Measurements from ENCODE around the gene CSTF1.

DNA sequence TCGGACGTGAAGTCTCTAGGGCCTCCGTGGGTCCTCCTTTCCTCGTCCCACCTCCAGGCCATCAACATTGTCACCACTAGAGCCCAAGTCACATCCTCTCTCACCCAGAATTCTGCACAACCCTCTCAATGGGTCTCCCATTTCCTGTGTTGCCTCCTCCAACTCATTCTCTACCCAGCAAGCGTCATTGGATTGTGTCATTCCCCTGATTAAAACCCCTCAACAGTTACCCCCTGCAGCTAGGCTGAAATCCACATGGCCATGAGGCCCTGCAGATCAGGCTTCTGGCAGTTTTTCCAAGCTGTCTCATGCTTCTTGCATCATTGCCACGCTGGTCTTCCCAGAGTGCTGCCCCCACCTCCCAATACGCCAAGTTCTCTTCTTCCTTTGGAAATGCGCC is 46.5 kb upstream of the CSTF1 start:
- TF ChIP-seq POLR2A (IDR thresholded peaks at IDR 0.05; ENCODE audit: control extremely low read depth in 1 of 2, low read depth in 2 of 2, low read length in 2 of 2) = no peak
- TF ChIP-seq CHD2 (IDR thresholded peaks at IDR 0.05; ENCODE audit: low read length) = no peak
- TF ChIP-seq SP4 (IDR thresholded peaks at IDR 0.05; ENCODE audit: low read length) = no peak
- TF ChIP-seq SIN3A (conservative IDR thresholded peaks at IDR 0.05 in 1 of 2, IDR thresholded peaks at IDR 0.05 in 1 of 2; ENCODE audit: low read depth in 1 of 2, low read length in 2 of 2) = no peak
- no peak for TF ChIP-seq EGR1 (IDR thresholded peaks at IDR 0.05; ENCODE audit: borderline replicate concordance, low read depth, low read length)
- TF ChIP-seq, protein P1, sequence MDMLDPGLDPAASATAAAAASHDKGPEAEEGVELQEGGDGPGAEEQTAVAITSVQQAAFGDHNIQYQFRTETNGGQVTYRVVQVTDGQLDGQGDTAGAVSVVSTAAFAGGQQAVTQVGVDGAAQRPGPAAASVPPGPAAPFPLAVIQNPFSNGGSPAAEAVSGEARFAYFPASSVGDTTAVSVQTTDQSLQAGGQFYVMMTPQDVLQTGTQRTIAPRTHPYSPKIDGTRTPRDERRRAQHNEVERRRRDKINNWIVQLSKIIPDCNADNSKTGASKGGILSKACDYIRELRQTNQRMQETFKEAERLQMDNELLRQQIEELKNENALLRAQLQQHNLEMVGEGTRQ (IDR thresholded peaks at IDR 0.05; ENCODE audit: low read length) = no peak
- TF ChIP-seq RAD21 (IDR thresholded peaks at IDR 0.05 in 1 of 2, conservative IDR thresholded peaks at IDR 0.05 in 1 of 2; ENCODE audit: low read depth in 2 of 2, low read length in 2 of 2) = no peak
- TF ChIP-seq, protein P2, sequence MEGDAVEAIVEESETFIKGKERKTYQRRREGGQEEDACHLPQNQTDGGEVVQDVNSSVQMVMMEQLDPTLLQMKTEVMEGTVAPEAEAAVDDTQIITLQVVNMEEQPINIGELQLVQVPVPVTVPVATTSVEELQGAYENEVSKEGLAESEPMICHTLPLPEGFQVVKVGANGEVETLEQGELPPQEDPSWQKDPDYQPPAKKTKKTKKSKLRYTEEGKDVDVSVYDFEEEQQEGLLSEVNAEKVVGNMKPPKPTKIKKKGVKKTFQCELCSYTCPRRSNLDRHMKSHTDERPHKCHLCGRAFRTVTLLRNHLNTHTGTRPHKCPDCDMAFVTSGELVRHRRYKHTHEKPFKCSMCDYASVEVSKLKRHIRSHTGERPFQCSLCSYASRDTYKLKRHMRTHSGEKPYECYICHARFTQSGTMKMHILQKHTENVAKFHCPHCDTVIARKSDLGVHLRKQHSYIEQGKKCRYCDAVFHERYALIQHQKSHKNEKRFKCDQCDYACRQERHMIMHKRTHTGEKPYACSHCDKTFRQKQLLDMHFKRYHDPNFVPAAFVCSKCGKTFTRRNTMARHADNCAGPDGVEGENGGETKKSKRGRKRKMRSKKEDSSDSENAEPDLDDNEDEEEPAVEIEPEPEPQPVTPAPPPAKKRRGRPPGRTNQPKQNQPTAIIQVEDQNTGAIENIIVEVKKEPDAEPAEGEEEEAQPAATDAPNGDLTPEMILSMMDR (IDR thresholded peaks at IDR 0.05; ENCODE audit: control extremely low read depth in 1 of 3, insufficient read depth in 1 of 3, low read depth in 1 of 3, low read length in 3 of 3) = no peak
- no peak for TF ChIP-seq EZH2 (IDR thresholded peaks at IDR 0.05; ENCODE audit: low read depth, low read length, severe bottlenecking)
- no peak for TF ChIP-seq CEBPB (IDR thresholded peaks at IDR 0.05; ENCODE audit: low read depth, low read length)
- no peak for TF ChIP-seq ZNF274 (IDR thresholded peaks at IDR 0.05; ENCODE audit: borderline replicate concordance, extremely low read depth, low read length)
- no peak for TF ChIP-seq GTF2F1 (IDR thresholded peaks at IDR 0.05; ENCODE audit: borderline replicate concordance, low read depth, low read length)
- TF ChIP-seq POLR2AphosphoS5 (IDR thresholded peaks at IDR 0.05; ENCODE audit: low read depth, low read length) = no peak
